Endothelial cell (in vitro differentiated cells): ENCODE results near the gene BTBD6. TPM values are rescaled to one million over a fixed set of nuclear protein-coding genes. Genes with fewer than 3 reads are reported as not detected.

ENCODE experiments used
- DNase-seq: peaks from one replicate; pipeline ENCODE4 v3.0.0; 2021; ENCODE audit warnings: low spot score
- H3K27ac Mint-ChIP-seq: one replicate; pipeline ENCODE4 v1.8.0; 2021; ENCODE audit warnings: mixed read lengths, inconsistent platforms; ENCODE audit not compliant: unreplicated experiment
- H3K27me3 Mint-ChIP-seq: one replicate; pipeline ENCODE4 v1.8.0; 2021; ENCODE audit warnings: mild to moderate bottlenecking, moderate library complexity, mixed read lengths, inconsistent platforms; ENCODE audit not compliant: unreplicated experiment
- H3K36me3 Mint-ChIP-seq: one replicate; pipeline ENCODE4 v1.8.0; 2021; ENCODE audit warnings: mild to moderate bottlenecking, low read depth, mixed read lengths, inconsistent platforms; ENCODE audit not compliant: unreplicated experiment
- H3K4me1 Mint-ChIP-seq: one replicate; pipeline ENCODE4 v1.8.0; 2021; ENCODE audit warnings: mild to moderate bottlenecking, mixed read lengths, inconsistent platforms; ENCODE audit not compliant: unreplicated experiment
- H3K4me3 Mint-ChIP-seq: one replicate; pipeline ENCODE4 v1.8.0; 2021; ENCODE audit warnings: mild to moderate bottlenecking, mixed read lengths, inconsistent platforms; ENCODE audit not compliant: unreplicated experiment
- H3K9me3 Mint-ChIP-seq: one replicate; pipeline ENCODE4 v1.8.0; 2021; ENCODE audit warnings: mixed read lengths, inconsistent platforms; ENCODE audit not compliant: unreplicated experiment
- total RNA-seq: library from RNA; stranded (reverse); fragmentation: NEBNext Ultra II Directional; extraction: Animal tissue kit (Norgen Biotek cat#: 25700); gene quantifications from one replicate; pipeline ENCODE4 v1.2.1, GENCODE V29; 2021; ENCODE audit not compliant: unreplicated experiment
- TF ChIP-seq, protein P1 (sequence below): fragments of 200-600 bp; sonication (generic); IDR thresholded peaks from one replicate; pipeline ENCODE4 v1.5.0; 2021; ENCODE audit warnings: antibody characterized with exemption; ENCODE audit not compliant: unreplicated experiment

Gene BTBD6
- total RNA-seq, 1 donor from 2014 or later = 45.1 TPM

GRCh38 chr14:105299654-105300541 is 51.6 kb downstream of the BTBD6 start:
- Mint-ChIP-seq H3K36me3 (peaks cover 14% of the 10 kb centered on the region), H3K27me3 (peaks cover 15% of the 10 kb centered on the region), H3K9me3 (no peaks in the 10 kb centered on the region), H3K27ac (peak overlapping the region; percentile 80), H3K4me3 (peak overlapping the region; percentile 92), H3K4me1 (peaks cover 13% of the 10 kb centered on the region)
- peak; percentile 43 for DNase-seq
- TF ChIP-seq, protein P1, sequence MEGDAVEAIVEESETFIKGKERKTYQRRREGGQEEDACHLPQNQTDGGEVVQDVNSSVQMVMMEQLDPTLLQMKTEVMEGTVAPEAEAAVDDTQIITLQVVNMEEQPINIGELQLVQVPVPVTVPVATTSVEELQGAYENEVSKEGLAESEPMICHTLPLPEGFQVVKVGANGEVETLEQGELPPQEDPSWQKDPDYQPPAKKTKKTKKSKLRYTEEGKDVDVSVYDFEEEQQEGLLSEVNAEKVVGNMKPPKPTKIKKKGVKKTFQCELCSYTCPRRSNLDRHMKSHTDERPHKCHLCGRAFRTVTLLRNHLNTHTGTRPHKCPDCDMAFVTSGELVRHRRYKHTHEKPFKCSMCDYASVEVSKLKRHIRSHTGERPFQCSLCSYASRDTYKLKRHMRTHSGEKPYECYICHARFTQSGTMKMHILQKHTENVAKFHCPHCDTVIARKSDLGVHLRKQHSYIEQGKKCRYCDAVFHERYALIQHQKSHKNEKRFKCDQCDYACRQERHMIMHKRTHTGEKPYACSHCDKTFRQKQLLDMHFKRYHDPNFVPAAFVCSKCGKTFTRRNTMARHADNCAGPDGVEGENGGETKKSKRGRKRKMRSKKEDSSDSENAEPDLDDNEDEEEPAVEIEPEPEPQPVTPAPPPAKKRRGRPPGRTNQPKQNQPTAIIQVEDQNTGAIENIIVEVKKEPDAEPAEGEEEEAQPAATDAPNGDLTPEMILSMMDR = no peak

Other genes starting within 250 kb of the BTBD6 start
- gene CDCA4, start 227.4 kb upstream of the BTBD6 start, total RNA-seq = 40.1 TPM
- gene GPR132, start 183.1 kb upstream of the BTBD6 start, total RNA-seq = not detected
- 280 TPM for gene JAG2, start 79.8 kb upstream of the BTBD6 start, total RNA-seq
- 135 TPM for gene NUDT14, start 67.2 kb upstream of the BTBD6 start, total RNA-seq
- 40.9 TPM for gene BRF1, start 52.5 kb downstream of the BTBD6 start, total RNA-seq
- 113 TPM for gene PACS2, start 66.2 kb downstream of the BTBD6 start, total RNA-seq
- 1.1 TPM for gene TEX22, start 150.0 kb downstream of the BTBD6 start, total RNA-seq
- gene MTA1, start 171.3 kb downstream of the BTBD6 start, total RNA-seq = 150 TPM
- gene CRIP2, start 226.3 kb downstream of the BTBD6 start, total RNA-seq = 67.4 TPM
- 2.5 TPM for gene CRIP1, start 238.4 kb downstream of the BTBD6 start, total RNA-seq
- 11.5 TPM for gene TEDC1, start 242.7 kb downstream of the BTBD6 start, total RNA-seq